Skeletal muscle satellite cell (primary cell): ENCODE data around the gene SLC12A7.
A peak's percentile ranks its signal among the peaks of the same experiment; 100 is the strongest.

Experiments used
- H3K27me3 ChIP-seq: 2 replicates; pipeline ENCODE4 v1.7.0; 2013; ENCODE audit warnings: low read length; ENCODE audit not compliant: control insufficient read depth, insufficient read depth
- H3K36me3 ChIP-seq: 2 replicates; pipeline ENCODE4 v1.7.0; 2013; ENCODE audit warnings: mild to moderate bottlenecking, control low read depth, low read length; ENCODE audit not compliant: insufficient read depth
- H3K4me1 ChIP-seq: 2 replicates; pipeline ENCODE4 v1.7.0; 2013; ENCODE audit warnings: low read length; ENCODE audit not compliant: control insufficient read depth, insufficient read depth
- H3K4me2 ChIP-seq: 2 replicates; pipeline ENCODE4 v1.7.0; 2013; ENCODE audit warnings: mild to moderate bottlenecking, low read length
- H3K4me3 ChIP-seq: 2 replicates; pipeline ENCODE4 v1.7.0; 2013; ENCODE audit warnings: low read length
- H3K9ac ChIP-seq: 2 replicates; pipeline ENCODE4 v1.7.0; 2013; ENCODE audit warnings: mild to moderate bottlenecking, low read depth, low read length, moderate library complexity
- H3K9me3 ChIP-seq: replicated peaks from 2 replicates; pipeline ENCODE4 v1.7.0; 2013; ENCODE audit warnings: mild to moderate bottlenecking, control low read depth, low read length

Gene SLC12A7

GRCh38 chr5:1010641-1011046 is 101.2 kb downstream of the SLC12A7 start:
- Histone ChIP-seq H3K4me2 (no peak overlapping the region), H3K36me3 (no peaks in the 10 kb centered on the region), H3K4me3 (no peak overlapping the region), H3K9ac (no peak overlapping the region), H3K27me3 (peaks cover 79% of the 10 kb centered on the region), H3K4me1 (no peaks in the 10 kb centered on the region), H3K9me3 (no peaks in the 10 kb centered on the region)

- Histone ChIP-seq H3K4me2 (no peak overlapping the region), H3K4me3 (no peak overlapping the region), H3K4me1 (no peaks in the 10 kb centered on the region), H3K9ac (no peak overlapping the region), H3K36me3 (no peaks in the 10 kb centered on the region), H3K9me3 (no peaks in the 10 kb centered on the region), H3K27me3 (peaks cover 78% of the 10 kb centered on the region)
These were observed 101.7 kb downstream of the SLC12A7 start for GRCh38 chr5:1010181-1010510.

- H3K9me3 ChIP-seq, result no peaks in the 10 kb centered on the region
- H3K4me3 ChIP-seq, result no peak overlapping the region
- no peak overlapping the region for H3K4me2 ChIP-seq
- H3K36me3 ChIP-seq, result no peaks in the 10 kb centered on the region
- no peak overlapping the region for H3K9ac ChIP-seq
- H3K27me3 ChIP-seq, result peaks cover 80% of the 10 kb centered on the region
- no peaks in the 10 kb centered on the region for H3K4me1 ChIP-seq
These were observed 102.3 kb downstream of the SLC12A7 start for GRCh38 chr5:1009359-1010180.

GRCh38 chr5:1008451-1009358 is 103.2 kb downstream of the SLC12A7 start, which contains the start of gene NKD2:
Gene NKD2, plus strand, starts transcription at chr5:1008802. Its CDS starts 256 bp downstream, at chr5:1009058.
- no peaks in the 10 kb centered on the region for H3K9me3 ChIP-seq
- H3K36me3 ChIP-seq, result no peaks in the 10 kb centered on the region
- H3K9ac ChIP-seq, result no peak within 1 kb of the TSS
- peak within 1 kb of the TSS; percentile 41 for H3K4me2 ChIP-seq
- no peaks in the 10 kb centered on the region for H3K4me1 ChIP-seq
- H3K27me3 ChIP-seq, result peaks cover 80% of the 10 kb centered on the region
- H3K4me3 ChIP-seq, result no peak within 1 kb of the TSS

- Histone ChIP-seq H3K9me3 (no peaks in the 10 kb centered on the region), H3K36me3 (no peaks in the 10 kb centered on the region), H3K27me3 (peaks cover 78% of the 10 kb centered on the region), H3K4me2 (no peak overlapping the region), H3K4me1 (no peaks in the 10 kb centered on the region), H3K9ac (no peak overlapping the region), H3K4me3 (no peak overlapping the region)
These were observed 104.0 kb downstream of the SLC12A7 start for GRCh38 chr5:1007681-1008450.

GRCh38 chr5:1007221-1007680 is 104.6 kb downstream of the SLC12A7 start:
- Histone ChIP-seq H3K4me3 (no peak overlapping the region), H3K4me2 (no peak overlapping the region), H3K9me3 (no peaks in the 10 kb centered on the region), H3K4me1 (no peaks in the 10 kb centered on the region), H3K9ac (no peak overlapping the region), H3K27me3 (peaks cover 79% of the 10 kb centered on the region), H3K36me3 (no peaks in the 10 kb centered on the region)

- Histone ChIP-seq H3K4me2 (no peak overlapping the region), H3K9ac (no peak overlapping the region), H3K9me3 (no peaks in the 10 kb centered on the region), H3K4me3 (no peak overlapping the region), H3K27me3 (peaks cover 79% of the 10 kb centered on the region), H3K36me3 (no peaks in the 10 kb centered on the region), H3K4me1 (no peaks in the 10 kb centered on the region)
These were observed 105.2 kb downstream of the SLC12A7 start for GRCh38 chr5:1006656-1007071.

GRCh38 chr5:1005904-1006655 is 105.8 kb downstream of the SLC12A7 start:
- no peaks in the 10 kb centered on the region for H3K36me3 ChIP-seq
- H3K9me3 ChIP-seq, result no peaks in the 10 kb centered on the region
- H3K4me2 ChIP-seq, result no peak overlapping the region
- H3K9ac ChIP-seq, result no peak overlapping the region
- peaks cover 78% of the 10 kb centered on the region for H3K27me3 ChIP-seq
- no peak overlapping the region for H3K4me3 ChIP-seq
- no peaks in the 10 kb centered on the region for H3K4me1 ChIP-seq

- peaks cover 72% of the 10 kb centered on the region for H3K27me3 ChIP-seq
- no peaks in the 10 kb centered on the region for H3K9me3 ChIP-seq
- no peaks in the 10 kb centered on the region for H3K36me3 ChIP-seq
- H3K4me2 ChIP-seq, result peak overlapping the region; percentile 73
- no peaks in the 10 kb centered on the region for H3K4me1 ChIP-seq
- H3K9ac ChIP-seq, result no peak overlapping the region
- H3K4me3 ChIP-seq, result no peak overlapping the region
These were observed 106.5 kb downstream of the SLC12A7 start for GRCh38 chr5:1005249-1005851.

- H3K4me3 ChIP-seq, result peak overlapping the region; percentile 47
- H3K36me3 ChIP-seq, result no peaks in the 10 kb centered on the region
- H3K4me1 ChIP-seq, result no peaks in the 10 kb centered on the region
- H3K9ac ChIP-seq, result no peak overlapping the region
- H3K4me2 ChIP-seq, result peak overlapping the region; percentile 73
- H3K27me3 ChIP-seq, result peaks cover 72% of the 10 kb centered on the region
- H3K9me3 ChIP-seq, result no peaks in the 10 kb centered on the region
These were observed 107.2 kb downstream of the SLC12A7 start for GRCh38 chr5:1004461-1005248.
